NCI-H510A treated with DMSO at 0.1 percent for 48 hours (cell line): ENCODE measurements around the gene MICOS13.
A peak's percentile ranks its signal among the peaks of the same experiment; 100 is the strongest.
"Not testable (repeated sequence)": the region's sequence is repeated elsewhere in the genome, so short reads cannot be mapped to it uniquely, and the experiment has no call there.

ENCODE experiments used
- DNase-seq: peaks from one replicate; lab custom pipeline; 2025; lab: John Stamatoyannopoulos, UW

The MICOS13 gene, protein sequence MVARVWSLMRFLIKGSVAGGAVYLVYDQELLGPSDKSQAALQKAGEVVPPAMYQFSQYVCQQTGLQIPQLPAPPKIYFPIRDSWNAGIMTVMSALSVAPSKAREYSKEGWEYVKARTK

DNA sequence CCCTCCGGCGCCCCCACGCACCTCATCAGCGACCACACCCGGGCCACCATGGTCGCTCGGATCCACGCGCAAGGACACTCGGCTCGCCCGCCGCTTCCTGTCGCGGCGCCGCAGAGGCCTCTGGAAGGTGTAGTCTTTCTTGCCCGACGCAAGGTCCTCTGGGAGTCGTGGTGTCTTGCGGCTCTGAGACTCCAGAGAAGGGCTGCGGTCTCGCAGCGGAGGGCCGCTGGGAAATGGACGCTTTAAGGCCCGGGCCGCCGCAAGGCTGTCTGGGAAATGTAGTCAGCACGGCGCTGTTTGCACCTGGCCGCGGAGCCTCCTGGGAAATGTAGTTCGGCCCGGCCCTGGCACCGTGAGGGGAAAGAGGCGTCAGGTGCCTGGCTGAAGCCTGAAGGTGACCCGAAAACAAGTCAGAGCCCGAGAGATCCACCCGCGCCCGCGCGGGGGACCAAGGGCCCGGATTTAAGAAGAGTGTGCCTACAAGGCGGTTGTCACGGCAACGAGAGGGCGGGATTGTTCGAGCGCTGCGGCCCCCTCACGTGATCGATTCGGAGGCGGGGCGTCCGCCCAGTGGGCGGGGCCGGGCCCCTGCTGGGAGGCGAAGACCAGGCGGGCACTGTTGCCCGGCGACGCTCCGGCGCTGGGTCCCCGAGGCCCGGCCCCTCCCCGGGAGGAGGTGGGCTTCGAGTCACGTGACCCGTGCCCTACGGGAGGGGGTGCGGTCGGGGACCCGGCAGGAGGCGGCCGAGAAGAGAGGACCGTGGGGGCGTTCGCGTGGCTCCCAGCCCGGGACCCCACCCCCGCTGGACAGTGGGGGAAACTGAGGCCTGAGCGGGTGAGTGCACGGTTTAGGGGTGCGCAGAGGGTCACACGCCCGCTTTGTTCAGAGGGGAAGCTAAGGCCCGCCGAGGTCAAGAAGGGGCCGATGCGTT, at the start of gene MICOS13, which contains the start of gene HSD11B1L:
Gene MICOS13, minus strand, starts transcription at position 80 of the 932 bp plus-strand sequence. Its CDS starts 30 bp downstream, at position 50.
Gene HSD11B1L, plus strand, starts transcription at position 591 of the 932 bp plus-strand sequence. CDS start 3,806 bp downstream, outside the sequence.
- peak; percentile 98 for DNase-seq

GRCh38 chr19:5727453-5728050, 47.2 kb upstream of the MICOS13 start:
- DNase-seq: no peak

GRCh38 chr19:5719961-5720790, 39.9 kb upstream of the MICOS13 start, which contains the start of the genes CATSPERD and LONP1:
Gene CATSPERD (plus strand): TSS chr19:5720637. CDS start chr19:5720738, 101 bp downstream.
Gene LONP1 (minus strand): TSS chr19:5720146. CDS start chr19:5720132, 14 bp downstream.
- peak; percentile 99 for DNase-seq

GRCh38 chr19:5719274-5719960, 39.1 kb upstream of the MICOS13 start:
- no peak for DNase-seq

GRCh38 chr19:5718579-5719273, 38.4 kb upstream of the MICOS13 start:
- no peak for DNase-seq

DNA sequence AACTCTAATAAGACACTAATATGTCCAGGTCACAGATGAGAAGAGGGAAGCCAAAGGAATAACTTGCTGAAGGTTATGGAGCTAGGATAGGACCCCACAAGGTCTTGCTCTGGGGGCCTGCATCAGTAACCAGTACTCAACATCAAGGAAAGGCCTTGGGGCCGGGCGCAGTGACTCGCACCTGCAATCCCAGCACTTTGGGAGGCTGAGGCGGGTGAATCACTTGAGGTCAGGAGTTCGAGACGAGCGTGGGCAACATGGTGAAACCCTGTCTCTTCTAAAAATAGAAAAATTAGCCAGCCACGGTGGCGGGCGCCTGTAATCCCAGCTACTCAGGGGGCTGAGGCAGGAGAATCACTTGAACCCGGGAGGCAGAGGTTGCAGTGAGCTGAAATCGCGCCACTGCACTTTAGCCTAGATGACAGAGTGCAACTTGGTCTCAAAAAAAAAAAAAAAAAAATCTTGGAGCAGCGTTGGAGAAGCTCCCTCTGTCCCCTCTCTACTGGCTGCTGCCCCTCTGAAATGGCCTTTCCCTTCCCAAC, 37.8 kb upstream of the MICOS13 start:
- DNase-seq: no peak

- DNase-seq: no peak
Measured at GRCh38 chr19:5717215-5717935, 37.1 kb upstream of the MICOS13 start.

DNA sequence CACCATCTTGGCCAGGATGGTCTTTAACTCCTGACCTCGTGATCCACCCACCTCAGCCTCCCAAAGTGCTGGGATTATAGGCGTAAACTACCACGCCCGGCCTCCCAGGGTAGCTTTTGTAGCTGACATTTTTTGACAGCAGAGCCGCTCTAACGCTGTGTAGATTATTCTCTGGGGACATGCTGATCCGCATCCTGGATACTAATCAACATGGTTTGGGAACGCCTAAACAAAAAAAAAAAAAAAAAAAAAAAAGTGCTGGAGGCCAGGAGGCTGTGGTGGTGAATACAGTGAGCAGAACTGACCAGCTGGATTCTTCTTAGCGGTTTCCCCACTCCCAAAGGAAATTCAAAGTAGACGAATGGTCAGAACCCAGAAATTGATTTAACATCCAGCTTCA, 34.5 kb upstream of the MICOS13 start:
- DNase-seq: no peak

- DNase-seq: no peak
Measured at GRCh38 chr19:5713228-5713627, 32.9 kb upstream of the MICOS13 start.

DNA sequence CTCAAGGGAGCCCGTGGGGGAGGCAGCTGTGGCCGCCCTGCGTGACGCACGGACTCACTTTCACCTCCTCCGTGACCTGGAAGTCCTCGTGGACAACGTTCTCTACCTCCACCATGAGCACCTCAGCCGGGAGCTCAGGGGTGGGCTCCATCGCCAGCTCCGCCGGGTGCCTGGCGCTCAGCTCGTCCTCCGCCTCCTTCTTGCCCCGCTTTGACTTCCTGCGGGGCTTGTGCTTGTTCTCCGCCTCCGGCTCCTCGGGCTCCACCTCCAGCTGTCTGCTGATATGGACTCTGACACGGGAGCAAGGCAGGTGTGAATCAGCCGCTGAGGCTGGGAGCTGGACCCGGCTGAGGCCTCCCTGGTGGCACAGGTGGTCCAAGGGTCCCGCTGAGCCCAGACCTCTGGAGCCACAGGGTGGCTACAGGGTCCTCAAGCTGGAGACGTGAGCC, 31.4 kb upstream of the MICOS13 start:
- DNase-seq: no peak

GRCh38 chr19:5711025-5711424, 30.7 kb upstream of the MICOS13 start:
- DNase-seq: no peak

DNA sequence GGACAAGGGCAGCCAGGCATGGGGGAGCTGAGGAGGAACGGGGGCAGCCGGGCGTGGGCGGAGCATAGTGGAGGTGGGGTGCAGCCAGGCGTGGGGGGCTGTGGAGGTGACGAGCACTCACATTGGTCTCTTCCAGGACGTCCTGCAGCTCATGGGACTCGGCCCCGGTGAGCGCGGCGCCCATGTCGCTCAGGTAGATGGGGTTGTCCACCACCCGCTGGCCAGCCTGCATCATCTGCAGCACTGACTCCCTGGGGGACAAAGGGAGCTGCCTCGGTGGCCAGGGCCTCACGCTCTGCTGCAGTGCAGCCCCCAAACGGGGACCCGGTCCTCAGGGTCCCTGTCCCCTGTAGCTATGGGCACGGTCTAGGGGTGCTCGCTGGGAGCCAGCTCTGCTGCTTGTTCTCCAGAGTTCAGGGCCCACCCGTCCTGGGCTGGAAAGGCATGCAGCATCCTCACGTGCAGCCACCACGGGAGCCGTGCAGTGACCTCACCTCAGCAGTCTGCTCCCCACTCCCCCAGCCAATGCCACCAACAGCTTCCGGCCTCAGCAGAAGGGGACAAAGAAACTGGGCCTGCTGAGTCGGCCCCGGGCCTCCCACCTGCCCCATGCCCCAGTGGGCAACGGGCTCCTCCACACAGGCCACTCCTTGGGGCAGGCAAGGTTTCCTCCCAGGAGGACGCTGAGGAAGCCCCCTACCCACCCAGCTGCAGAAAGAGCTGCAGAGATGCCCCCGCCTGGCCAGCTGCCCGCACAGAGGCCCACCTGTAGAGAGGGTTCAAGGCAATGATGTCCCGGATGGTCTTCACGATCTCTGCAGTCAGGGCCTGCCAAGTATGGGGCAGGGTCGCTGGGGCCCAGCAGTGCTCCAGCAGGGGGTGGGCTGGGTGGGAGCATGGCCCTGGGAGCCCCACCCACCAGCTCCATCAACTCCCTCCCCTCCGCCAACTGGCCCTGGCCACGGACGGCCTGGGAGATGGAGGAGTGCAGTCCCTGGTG, 27.6 kb upstream of the MICOS13 start:
- DNase-seq: no peak

DNA sequence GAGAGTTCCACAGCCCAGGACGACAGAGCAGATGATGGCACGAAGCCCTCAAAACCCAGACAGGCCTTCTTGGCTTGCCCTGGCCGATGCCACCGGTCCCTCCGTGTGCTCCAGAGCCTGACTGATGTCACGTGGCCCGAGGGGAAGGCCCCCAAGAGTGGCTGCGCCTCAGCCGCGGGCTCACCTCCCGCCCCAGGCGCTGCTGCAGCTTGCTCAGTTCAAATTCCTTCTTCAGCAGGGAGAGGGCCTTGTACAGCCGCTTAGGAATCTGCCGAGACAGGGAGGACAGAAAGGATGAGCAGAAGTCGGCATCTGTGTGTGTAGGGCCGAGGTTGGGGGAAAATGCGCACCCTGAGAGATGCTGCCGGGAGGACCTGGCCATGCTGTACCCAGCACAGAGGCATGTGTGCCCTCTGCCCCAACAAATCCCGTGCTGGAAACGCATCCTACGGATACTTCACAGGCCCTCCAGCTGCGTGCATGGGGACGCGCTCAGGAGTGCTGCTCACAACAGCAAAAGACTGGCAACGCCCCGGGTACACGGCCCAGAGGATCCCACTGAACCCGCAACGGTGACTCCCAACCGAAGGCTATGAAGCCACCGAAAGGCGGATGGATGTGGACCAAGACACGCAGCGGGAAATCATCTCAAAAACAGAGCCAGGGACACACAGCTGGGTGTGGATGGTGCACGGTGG, 26.7 kb upstream of the MICOS13 start:
- DNase-seq: no peak

GRCh38 chr19:5705552-5705951, 25.2 kb upstream of the MICOS13 start:
- no peak for DNase-seq

- DNase-seq: no peak
Measured at GRCh38 chr19:5703819-5704818, 23.8 kb upstream of the MICOS13 start.

DNA sequence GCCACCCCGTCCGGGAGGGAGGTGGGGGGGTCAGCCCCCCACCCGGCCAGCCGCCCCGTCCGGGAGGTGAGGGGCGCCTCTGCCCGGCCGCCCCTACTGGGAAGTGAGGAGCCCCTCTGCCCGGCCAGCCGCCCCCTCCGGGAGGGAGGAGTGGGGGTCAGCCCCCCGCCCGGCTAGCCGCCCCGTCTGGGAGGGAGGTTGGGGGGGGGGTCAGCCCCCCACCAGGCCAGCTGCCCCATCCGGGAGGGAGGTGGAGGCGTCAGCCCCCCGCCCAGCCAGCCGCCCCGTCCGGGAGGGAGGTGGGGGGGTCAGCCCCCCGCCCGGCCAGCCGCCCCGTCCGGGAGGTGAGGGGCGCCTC, 21.7 kb upstream of the MICOS13 start:
- not testable (repeated sequence) for DNase-seq
